Right atrium auricular region (tissue), 2 donors: Measurements from ENCODE around the gene SMG6. TPM values are rescaled to one million over a fixed set of nuclear protein-coding genes. Genes with fewer than 3 reads are reported as not detected.
"Not testable (repeated sequence)": the region's sequence is repeated elsewhere in the genome, so short reads cannot be mapped to it uniquely, and the experiment has no call there.

ENCODE experiments used
- DNase-seq: peaks from one replicate; pipeline ENCODE4 v3.0.0-alpha.2; 2019; ENCODE audit warnings: low spot score
- H3K27ac ChIP-seq, 2 donors: fragments of 200-600 bp; sonication (generic); 1 replicate in 1 of 2; 2 replicates in 1 of 2; pipeline ENCODE4 v1.5.1; 2016 to 2019
- H3K27me3 ChIP-seq, 2 donors: fragments of 200-600 bp; sonication (generic); one replicate each; pipeline versions ENCODE4 v1.5.1 to v1.6.0; 2017 to 2019
- H3K36me3 ChIP-seq: fragments of 200-600 bp; sonication (generic); one replicate; pipeline ENCODE4 v1.5.1; 2016
- H3K4me1 ChIP-seq, 2 donors: fragments of 200-600 bp; sonication (generic); one replicate each; pipeline versions ENCODE4 v1.5.1 to v1.6.0; 2017 to 2019
- H3K4me3 ChIP-seq, 2 donors: fragments of 200-600 bp; sonication (generic); 1 replicate in 1 of 2; 2 replicates in 1 of 2; pipeline ENCODE4 v1.5.1; 2017 to 2019; ENCODE audit warnings: mild to moderate bottlenecking in 1 of 2, moderate library complexity in 1 of 2
- H3K9me3 ChIP-seq, 2 donors: fragments of 200-600 bp; sonication (generic); one replicate each; pipeline ENCODE4 v1.5.1; 2019
- total RNA-seq, 2 donors: library from RNA; depleted of rRNA; stranded (reverse); fragments of >200 nt; gene quantifications; one replicate each; pipeline ENCODE4 v1.1.0, GENCODE V29; 2016
- TF ChIP-seq, protein P1 (sequence below), 2 donors: fragments of 200-600 bp; sonication (generic); IDR thresholded peaks; one replicate each; pipeline ENCODE4 v1.5.1; 2019; ENCODE audit warnings: antibody characterized with exemption in 2 of 2

SMG6 gene
- total RNA-seq, 2 donors from 2014 or later: 18.2 to 29.3 TPM

DNA sequence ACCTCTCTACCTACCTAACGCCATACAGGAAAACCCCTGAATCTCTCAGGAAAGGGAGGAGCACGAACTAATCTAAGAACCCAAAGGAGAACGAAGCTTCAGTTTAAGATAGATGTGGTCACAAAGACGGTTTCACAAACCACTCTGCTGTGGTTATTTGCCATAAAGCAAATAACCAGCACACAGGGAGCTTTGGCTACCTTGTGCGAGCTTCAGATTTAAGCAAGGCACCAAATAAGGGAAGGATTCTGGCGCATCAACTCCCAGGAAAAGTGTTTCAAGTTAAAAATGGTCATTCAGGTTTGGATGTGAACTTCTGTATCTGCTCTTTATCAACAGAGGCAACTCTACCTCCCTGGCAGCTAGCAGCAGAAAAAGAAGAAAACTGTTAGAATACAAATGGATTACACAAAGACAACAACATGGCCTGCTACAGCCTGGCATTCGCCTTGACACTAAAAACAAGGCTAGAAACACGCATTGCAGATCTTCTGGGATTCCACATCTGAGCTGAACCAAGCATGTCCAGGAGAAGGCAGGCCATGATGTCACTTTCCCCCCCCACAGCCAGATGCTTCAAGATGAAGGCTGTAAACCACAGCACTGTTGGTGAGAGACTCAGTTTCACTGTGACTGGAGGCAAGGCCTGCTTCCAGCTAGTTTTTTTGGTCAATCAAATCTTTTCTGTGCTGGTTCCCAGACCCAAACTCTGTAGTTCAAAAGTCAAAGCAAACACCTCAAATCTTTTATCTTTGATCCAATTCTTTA, 43.6 kb downstream of the SMG6 start:
- H3K4me1 ChIP-seq: peaks cover 0 to 16% of the 10 kb centered on the region in 2 donors
- no peak for DNase-seq
- TF ChIP-seq, protein P1, sequence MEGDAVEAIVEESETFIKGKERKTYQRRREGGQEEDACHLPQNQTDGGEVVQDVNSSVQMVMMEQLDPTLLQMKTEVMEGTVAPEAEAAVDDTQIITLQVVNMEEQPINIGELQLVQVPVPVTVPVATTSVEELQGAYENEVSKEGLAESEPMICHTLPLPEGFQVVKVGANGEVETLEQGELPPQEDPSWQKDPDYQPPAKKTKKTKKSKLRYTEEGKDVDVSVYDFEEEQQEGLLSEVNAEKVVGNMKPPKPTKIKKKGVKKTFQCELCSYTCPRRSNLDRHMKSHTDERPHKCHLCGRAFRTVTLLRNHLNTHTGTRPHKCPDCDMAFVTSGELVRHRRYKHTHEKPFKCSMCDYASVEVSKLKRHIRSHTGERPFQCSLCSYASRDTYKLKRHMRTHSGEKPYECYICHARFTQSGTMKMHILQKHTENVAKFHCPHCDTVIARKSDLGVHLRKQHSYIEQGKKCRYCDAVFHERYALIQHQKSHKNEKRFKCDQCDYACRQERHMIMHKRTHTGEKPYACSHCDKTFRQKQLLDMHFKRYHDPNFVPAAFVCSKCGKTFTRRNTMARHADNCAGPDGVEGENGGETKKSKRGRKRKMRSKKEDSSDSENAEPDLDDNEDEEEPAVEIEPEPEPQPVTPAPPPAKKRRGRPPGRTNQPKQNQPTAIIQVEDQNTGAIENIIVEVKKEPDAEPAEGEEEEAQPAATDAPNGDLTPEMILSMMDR (IDR thresholded peaks at IDR 0.05): no peak
- no peak overlapping the region for H3K4me3 ChIP-seq
- H3K27ac ChIP-seq: no peak overlapping the region
- no peaks in the 10 kb centered on the region for H3K9me3 ChIP-seq
- H3K36me3 ChIP-seq: no peaks in the 10 kb centered on the region
- H3K27me3 ChIP-seq: no peaks in the 10 kb centered on the region

GRCh38 chr17:2258830-2259229, 44.8 kb downstream of the SMG6 start:
- H3K27me3 ChIP-seq, H3K4me3 ChIP-seq, H3K4me1 ChIP-seq, DNase-seq, H3K9me3 ChIP-seq, H3K27ac ChIP-seq, H3K36me3 ChIP-seq: not testable (repeated sequence)

- H3K36me3 ChIP-seq: peaks cover 8% of the 10 kb centered on the region
Measured at GRCh38 chr17:2253768-2254406, 49.7 kb downstream of the SMG6 start.

DNA sequence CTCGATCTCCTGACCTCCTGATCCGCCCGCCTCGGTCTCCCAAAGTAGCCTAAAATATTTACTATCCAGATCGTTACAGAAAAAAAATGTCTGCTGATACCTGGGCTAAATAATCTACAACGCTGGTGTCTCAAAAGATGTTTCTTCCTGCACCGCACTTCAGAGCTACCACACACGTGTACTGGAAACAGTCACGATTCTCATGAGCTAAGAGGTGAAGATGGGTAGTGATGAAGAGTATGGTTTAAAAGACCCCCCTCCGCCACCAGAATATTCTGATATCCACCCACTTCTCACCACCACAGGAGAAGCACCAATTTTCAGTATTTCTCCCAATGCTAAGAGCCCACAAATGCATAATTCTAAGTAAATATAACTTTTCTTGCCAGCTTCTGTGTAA, 50.2 kb downstream of the SMG6 start:
- Histone ChIP-seq H3K9me3 (no peaks in the 10 kb centered on the region), H3K4me3 (no peak overlapping the region), H3K36me3 (peaks cover 8% of the 10 kb centered on the region), H3K27ac (no peak overlapping the region), H3K4me1 (no peaks in the 10 kb centered on the region), H3K27me3 (no peaks in the 10 kb centered on the region)
- DNase-seq: no peak
- TF ChIP-seq, protein P1 (IDR thresholded peaks at IDR 0.05): no peak

More at GRCh38 chr17:2253768-2254406, 49.7 kb downstream of the SMG6 start:
- no peak for DNase-seq
- TF ChIP-seq, protein P1 (IDR thresholded peaks at IDR 0.05): no peak
- Histone ChIP-seq H3K4me3 (no peak overlapping the region), H3K4me1 (no peaks in the 10 kb centered on the region), H3K9me3 (no peaks in the 10 kb centered on the region), H3K27ac (no peak overlapping the region), H3K27me3 (no peaks in the 10 kb centered on the region)

DNA sequence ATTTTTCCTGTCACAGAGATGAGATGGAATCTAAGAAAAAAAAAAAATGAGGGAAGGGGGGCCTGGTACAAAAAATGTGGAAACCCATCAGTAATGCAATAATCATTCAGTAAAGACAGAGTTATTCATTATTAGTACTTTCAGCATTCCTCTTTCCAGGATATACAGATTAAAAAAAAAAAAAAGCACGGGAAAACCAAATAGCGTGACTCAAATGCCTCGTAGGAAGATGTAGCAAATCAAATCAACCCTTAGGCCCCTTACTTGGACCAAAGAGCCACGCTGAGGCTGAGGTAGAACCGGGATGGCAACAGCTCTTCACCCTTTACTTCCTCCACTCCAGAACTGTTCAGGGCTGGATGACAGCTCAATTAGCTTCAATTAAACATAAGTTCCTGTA, 52.5 kb downstream of the SMG6 start:
- peaks cover 8% of the 10 kb centered on the region for H3K36me3 ChIP-seq
- TF ChIP-seq, protein P1 (IDR thresholded peaks at IDR 0.05): no peak
- no peaks in the 10 kb centered on the region for H3K9me3 ChIP-seq
- H3K4me1 ChIP-seq: no peaks in the 10 kb centered on the region
- no peak overlapping the region for H3K4me3 ChIP-seq
- H3K27ac ChIP-seq: no peak overlapping the region
- DNase-seq: no peak
- H3K27me3 ChIP-seq: no peaks in the 10 kb centered on the region
